ENCODE measurements around the gene LINGO3.

The LINGO3 gene

DNA sequence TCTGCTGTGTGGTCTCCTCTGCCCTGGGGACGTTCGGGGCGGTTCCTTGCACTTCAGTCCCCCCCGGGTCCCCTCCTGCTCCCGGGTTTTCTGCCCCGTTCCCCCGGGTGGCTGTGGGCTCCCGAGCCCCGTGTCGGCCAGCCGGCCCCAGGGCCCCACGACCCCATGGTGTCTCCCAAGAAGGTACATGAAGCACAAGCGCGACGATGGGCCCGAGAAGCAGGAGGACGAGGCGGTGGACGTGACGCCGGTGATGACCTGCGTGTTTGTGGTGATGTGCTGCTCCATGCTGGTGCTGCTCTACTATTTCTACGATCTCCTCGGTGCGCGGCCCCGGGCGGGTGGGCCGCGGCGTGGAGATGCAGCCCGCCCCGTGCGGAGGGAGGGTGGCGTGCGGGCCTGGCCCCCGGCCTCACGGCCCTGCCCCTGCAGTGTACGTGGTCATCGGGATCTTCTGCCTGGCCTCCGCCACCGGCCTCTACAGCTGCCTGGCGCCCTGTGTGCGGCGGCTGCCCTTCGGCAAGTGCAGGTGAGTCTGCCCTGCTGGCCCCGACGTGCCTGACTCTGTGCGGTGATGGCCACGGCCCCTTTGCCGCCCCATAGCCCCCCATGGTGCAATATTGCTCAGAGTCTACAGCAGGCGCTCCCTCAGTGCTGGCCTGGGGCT lies 31.8 kb upstream of the LINGO3 start:
- no peak for DNase-seq

- no peak for DNase-seq
These were observed 31.0 kb upstream of the LINGO3 start for GRCh38 chr19:2338751-2339643.

DNA sequence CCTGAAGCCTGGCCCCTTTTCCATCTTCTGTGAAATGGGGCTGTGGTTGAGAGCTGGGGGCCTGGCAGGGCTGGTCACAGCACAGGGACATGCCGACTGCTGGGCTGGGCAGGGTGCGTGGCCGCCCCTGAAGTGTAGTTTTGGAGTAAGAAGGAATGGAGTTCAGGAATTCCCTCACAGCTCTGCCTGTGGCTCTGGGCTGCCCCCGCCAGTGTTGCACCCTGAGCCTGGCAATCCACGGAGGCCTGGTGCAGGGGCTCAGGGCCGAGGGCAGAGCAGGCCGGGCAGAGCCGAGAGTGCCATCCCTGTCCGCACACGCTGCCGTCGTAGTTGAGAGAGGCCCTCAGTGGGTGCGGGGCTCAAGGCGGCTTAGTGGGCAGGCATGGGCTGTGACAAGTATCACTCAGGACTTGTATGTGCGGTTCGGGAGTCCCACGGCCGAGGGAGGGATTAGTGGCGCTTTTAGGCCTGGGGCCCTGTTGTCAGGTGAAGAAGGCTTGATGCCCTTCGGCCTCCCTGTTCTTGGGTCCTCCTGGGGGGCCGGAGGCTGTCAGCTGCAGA lies 30.2 kb upstream of the LINGO3 start:
- no peak for DNase-seq

- DNase-seq, result peak in 43 of 51 donors; percentile 4 to 83 (median 56)
These were observed 29.4 kb upstream of the LINGO3 start for GRCh38 chr19:2337329-2337707.

DNA sequence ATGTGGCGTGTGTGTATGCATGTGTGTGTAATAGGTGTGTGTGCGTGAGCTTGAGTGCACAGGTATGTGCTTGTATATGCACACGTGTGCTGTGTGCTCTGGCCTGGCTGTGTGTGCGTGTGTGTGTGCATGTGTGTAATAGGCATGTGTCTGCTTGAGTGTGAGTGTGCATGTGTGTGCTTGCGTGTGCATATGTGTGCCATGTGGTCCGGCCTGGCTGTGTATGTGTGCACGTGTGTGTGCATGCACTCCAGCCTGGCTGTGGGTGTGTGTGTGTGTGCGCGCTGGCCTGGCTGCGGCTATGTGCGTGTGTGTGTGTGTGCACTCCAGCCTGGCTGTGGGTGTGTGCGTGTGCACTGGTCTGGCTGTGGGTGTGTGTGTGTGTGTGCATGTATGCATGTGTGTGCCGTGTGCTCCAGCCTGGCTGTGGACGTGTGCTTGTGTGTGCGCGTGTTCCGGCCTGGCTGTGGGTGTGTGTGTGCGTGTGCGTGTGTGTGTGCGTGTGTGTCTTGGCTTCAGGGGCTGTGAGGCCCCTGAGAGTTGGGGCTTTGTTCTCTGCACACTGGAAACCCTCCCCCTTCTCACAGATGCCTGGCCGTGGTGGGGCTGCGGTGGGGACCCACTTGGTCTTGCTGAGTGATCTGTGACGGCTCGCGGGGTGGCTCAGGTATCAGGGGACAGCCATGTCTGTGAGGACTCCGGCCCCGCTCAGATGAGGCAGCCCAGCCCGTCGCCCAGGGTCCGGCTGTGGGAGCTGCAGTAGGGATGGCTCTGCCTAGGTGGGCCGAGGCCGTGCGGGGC lies 28.8 kb upstream of the LINGO3 start:
- DNase-seq, result no peak

GRCh38 chr19:2335848-2336247 lies 27.9 kb upstream of the LINGO3 start:
- DNase-seq, result no peak

DNA sequence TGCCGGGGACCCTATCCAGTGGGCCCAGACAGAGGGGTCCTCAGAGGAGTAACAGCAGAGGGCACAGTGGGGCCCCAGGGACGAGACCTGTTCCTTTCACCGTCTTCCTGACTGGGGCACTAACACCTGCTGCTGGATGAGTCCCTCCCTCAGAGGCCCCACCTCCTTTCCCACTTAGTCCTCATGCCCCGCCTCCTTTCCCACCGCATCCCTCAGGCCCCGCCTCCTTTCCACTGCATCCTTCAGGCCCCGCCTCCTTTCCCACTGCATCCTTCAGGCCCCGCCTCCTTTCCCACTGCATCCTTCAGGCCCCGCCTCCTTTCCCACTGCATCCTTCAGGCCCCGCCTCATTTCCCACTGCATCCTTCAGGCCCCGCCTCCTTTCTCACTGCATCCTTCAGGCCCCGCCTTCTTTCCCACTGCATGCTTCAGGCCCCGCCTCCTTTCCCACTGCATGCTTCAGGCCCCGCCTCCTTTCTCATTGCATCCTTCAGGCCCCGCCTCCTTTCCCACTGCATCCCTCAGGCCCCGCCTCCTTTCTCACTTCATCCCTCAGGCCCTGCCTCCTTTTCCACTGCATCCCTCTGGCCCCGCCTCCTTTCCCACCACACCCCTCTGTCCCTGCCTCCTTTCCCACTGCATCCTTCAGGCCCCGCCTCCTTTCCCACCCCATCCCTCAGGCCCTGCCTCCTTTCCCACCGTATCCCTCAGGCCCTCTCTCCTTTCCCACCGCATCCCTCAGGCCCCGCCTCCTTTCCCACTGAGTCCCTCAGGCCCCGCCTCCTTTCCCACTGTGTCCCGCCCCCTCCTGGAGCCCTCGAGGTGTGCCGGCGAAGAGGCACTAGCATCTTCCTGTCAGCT lies 27.3 kb upstream of the LINGO3 start:
- DNase-seq, result no peak

- no peak for DNase-seq
These were observed 26.5 kb upstream of the LINGO3 start for GRCh38 chr19:2334426-2334825.

DNA sequence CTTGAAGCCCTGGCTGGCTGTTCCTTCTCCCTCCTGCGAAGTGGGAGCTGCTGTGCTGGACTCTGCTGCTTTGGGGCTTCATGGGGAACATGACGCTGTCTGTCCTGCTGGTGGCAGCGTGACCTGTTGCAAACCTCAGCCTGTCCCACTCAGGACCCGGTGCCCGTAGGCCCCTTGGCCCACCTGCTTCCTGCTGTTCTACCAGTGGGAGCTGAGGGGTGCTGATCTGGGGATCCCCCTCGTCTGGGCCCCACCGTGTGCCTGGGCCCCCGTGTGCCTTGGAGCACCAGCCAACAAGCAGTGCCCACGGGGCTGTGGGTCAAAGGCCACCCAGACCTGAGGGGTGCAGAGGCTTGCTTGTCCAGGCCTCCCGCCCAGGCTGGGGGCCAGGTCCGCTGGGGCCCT lies 25.9 kb upstream of the LINGO3 start:
- peak in 3 of 51 donors; percentile 14 to 46 (median 17) for DNase-seq

- peak in 3 of 51 donors; percentile 8 to 39 (median 22) for DNase-seq
These were observed 25.3 kb upstream of the LINGO3 start for GRCh38 chr19:2333027-2333806.

DNA sequence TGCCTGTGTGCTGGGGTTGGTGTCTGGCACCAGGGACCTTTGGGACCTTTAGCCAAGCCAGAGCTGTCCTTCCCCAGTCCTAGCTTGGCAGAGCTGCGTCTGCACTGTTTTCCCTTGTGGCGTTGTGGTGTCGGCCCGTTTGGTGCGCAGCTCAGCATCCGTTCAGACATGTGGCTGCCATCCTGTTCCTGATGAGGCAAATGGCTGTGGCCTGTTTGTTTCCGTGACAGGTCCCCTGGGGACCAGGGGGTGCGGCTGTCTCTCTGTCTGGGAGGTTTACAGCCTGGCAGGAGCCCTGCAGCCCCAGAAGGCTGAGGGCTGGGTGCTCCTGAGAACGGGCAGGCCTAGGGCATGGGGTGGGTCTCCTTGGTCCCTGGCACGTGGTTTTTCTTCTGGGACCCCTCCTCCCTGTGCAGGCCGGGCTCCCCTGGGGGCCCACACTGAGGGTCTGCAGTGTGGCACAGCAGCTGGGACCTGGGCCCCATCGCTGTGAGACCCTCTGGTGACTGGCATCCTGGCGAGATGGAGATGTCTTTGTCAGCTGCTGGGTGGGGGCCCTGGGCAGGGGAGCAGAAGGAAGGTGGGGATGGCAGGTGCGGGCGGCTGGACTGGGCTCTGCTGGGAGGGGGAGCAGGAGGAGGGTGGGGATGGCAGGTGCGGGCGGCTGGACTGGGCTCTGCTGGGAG lies 24.5 kb upstream of the LINGO3 start:
- peak in 6 of 51 donors; percentile 16 to 48 (median 30) for DNase-seq

DNA sequence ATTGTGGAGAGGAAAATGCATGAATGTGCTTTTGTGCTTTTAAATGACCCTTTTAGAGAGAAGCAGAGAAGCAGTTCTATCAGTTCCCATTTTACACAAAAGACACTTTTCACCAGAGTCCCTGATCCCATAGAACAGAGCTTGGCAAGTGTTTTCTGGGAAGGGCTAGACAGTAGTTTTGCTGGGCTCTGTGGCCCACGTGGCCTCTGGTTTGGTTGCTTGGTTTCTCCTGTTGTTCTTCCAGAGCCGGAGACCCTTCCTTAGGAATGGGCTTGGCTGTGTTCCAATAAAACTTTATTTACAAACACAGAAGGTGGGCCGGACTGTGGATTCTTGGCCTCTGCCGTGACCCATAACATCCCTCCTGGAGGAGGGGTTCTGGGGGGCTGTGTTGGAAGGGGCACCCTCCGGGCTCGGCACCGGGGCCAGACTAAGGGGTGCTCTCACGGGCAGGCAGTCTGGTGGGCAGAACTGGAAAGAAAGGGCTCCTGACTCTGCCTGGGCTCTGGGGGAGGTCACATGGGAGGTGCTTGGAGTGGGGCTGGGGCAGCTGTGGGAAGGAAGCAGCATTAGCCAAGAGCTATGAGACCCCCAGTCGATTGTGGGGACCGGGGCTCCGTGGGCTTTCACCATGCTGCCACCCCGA lies 23.8 kb upstream of the LINGO3 start:
- DNase-seq, result peak in 19 of 51 donors; percentile 18 to 74 (median 35)

GRCh38 chr19:2330632-2331284 lies 22.8 kb upstream of the LINGO3 start:
- peak in 4 of 51 donors; percentile 13 to 20 (median 17) for DNase-seq

GRCh38 chr19:2330255-2330631 lies 22.3 kb upstream of the LINGO3 start:
- DNase-seq, result no peak

GRCh38 chr19:2329501-2329916 lies 21.6 kb upstream of the LINGO3 start:
- no peak for DNase-seq

DNA sequence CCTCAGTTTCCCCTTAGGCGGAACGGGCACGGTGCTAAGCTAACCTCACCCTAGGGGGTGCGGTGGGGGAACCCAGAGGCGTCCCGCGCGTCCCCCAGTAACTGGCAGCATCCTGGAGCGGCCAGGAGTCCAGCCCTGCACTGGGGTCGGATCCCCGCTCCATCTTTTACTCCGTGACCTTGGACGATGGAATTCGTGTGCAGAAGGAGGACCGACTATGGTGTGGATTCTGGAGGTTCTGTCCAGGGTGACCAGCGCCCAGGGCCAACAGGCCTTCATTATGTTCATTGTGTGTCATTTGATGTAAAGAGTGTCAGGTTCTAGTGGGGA lies 21.2 kb upstream of the LINGO3 start:
- DNase-seq, result no peak

DNA sequence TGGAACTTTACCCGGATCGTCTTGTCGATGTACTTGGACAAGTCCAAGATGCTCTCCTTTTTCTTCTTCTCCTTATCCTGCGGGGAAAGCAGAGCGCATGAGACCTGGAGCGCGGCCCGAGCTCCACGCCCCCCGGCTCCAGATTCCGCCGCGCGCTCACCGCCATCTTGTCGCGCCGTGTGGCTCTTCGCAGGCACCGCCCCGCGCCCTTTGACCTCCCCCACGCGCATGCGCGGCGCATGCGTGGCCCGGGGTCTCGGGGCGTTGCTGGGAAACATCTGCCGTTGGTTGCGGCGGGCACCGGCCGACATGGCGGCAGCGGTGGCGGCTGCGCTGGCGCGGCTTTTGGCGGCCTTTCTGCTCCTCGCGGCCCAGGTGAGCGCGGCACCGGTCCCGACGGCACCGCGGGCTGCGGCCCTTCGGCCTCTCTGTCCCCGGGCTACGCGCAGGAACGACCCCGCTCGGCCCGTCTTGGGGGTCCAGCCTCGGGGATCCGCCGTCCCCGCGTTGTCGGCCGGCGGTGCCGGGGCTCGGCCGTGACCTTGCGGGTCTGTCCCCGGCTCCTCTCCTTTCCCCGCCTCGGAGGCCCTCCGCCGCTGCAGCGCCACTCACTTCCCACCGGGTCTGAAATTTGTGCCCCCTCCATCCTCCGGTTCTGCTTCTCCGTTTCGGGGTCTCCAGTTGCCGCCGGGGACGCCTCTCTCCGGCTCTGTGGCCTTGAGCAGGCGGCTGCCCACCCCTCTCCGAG lies 20.6 kb upstream of the LINGO3 start, which contains the start of the genes LSM7 and SPPL2B:
Gene LSM7, minus strand, starts transcription at position 186 of the 748 bp plus-strand sequence. Its CDS starts 20 bp downstream, at position 166.
Gene SPPL2B, plus strand, starts transcription at position 284 of the 748 bp plus-strand sequence. Its CDS starts 26 bp downstream, at position 310.
- peak; percentile 33 to 97 (median 81) for DNase-seq
